Fibroblast of pulmonary artery (primary cell): Measurements from ENCODE around the gene DNASE1L2.

Source experiments
- DNase-seq: peaks from one replicate; pipeline ENCODE4 v3.0.0-alpha.2; 2010; ENCODE audit warnings: low read depth
- H3K4me3 ChIP-seq: replicated peaks from 2 replicates; pipeline ENCODE4 v1.5.1; 2011; ENCODE audit warnings: low read depth, mild to moderate bottlenecking, control low read depth, low read length, moderate library complexity
- CTCF ChIP-seq: IDR thresholded peaks from 2 replicates; pipeline ENCODE4 v1.5.1; 2011; ENCODE audit warnings: mild to moderate bottlenecking, control low read depth, low read length, inconsistent platforms; ENCODE audit errors: missing control alignments

Gene DNASE1L2

GRCh38 chr16:2208308-2208707, 27.9 kb upstream of the DNASE1L2 start:
- no peak for DNase-seq
- no peak overlapping the region for H3K4me3 ChIP-seq
- no peak for TF ChIP-seq CTCF

GRCh38 chr16:2208772-2209171, 27.5 kb upstream of the DNASE1L2 start:
- TF ChIP-seq CTCF = no peak
- DNase-seq = no peak
- H3K4me3 ChIP-seq = no peak overlapping the region

- no peak overlapping the region for H3K4me3 ChIP-seq
- DNase-seq = no peak
- TF ChIP-seq CTCF = no peak
These were observed 26.8 kb upstream of the DNASE1L2 start for GRCh38 chr16:2209258-2210008.

- DNase-seq = no peak
- no peak overlapping the region for H3K4me3 ChIP-seq
- no peak for TF ChIP-seq CTCF
These were observed 26.3 kb upstream of the DNASE1L2 start for GRCh38 chr16:2210009-2210332.

GRCh38 chr16:2210386-2211365, 25.6 kb upstream of the DNASE1L2 start, which contains the start of gene BRICD5:
Gene BRICD5, minus strand, starts transcription at chr16:2210863. Its CDS starts 30 bp downstream, at chr16:2210833.
- no peak for TF ChIP-seq CTCF
- H3K4me3 ChIP-seq = no peak within 1 kb of the TSS
- DNase-seq = no peak

GRCh38 chr16:2211923-2212347, 24.3 kb upstream of the DNASE1L2 start:
- TF ChIP-seq CTCF = no peak
- H3K4me3 ChIP-seq = no peak overlapping the region
- no peak for DNase-seq
